ENCODE data around the gene LIMK2.
"Not testable (repeated sequence)": the region's sequence is repeated elsewhere in the genome, so short reads cannot be mapped to it uniquely, and the experiment has no call there.

- not testable (repeated sequence) for TF ChIP-seq CTCF, POLR2AphosphoS5 (IDR thresholded peaks at IDR 0.05)
These were observed 40.4 kb upstream of the LIMK2 start for GRCh38 chr22:31171734-31172133.

All from breast epithelium (tissue), 3 donors.